Endothelial cell of umbilical vein (primary cell): Measurements from ENCODE around the gene LGR4. TPM values are rescaled to one million over a fixed set of nuclear protein-coding genes. Genes with fewer than 3 reads are reported as not detected.

Experiments used
- BruUV-seq: library from RNA; stranded (reverse); fragments of 400-500 nt; replicated peaks from 2 replicates; lab custom pipeline; 2021; lab: Mats Ljungman, UMichigan
- CTCF ChIA-PET: fragments of 300-600, 350-600 bp; sonication (Branson Sonifier 250); formaldehyde crosslinking; loops from one replicate; lab custom pipeline; 2021; ENCODE audit warnings: antibody characterized with exemption, inconsistent platforms; lab: Charles Lee
- POLR2A ChIA-PET: fragments of 300-600, 350-600 bp; sonication (Branson Sonifier 250); formaldehyde crosslinking; loops from one replicate; lab custom pipeline; 2021; ENCODE audit warnings: antibody characterized with exemption, inconsistent platforms; lab: Charles Lee
- DNase-seq: peaks from one replicate; pipeline ENCODE4 v3.0.0-alpha.2; 2011; ENCODE audit warnings: low read depth, low spot score
- FAIRE-seq: peaks from 2 replicates; lab custom pipeline; 2011; peaks lifted over from hg19 to GRCh38; lab: Jason Lieb, UNC
- H2AFZ ChIP-seq: 2 replicates; pipeline ENCODE4 v1.6.0; 2012; ENCODE audit warnings: low read depth, low read length, control low read depth, inconsistent platforms
- H3K27ac ChIP-seq: 2 replicates; pipeline ENCODE4 v1.5.1; 2011; ENCODE audit warnings: low read depth, mild to moderate bottlenecking, control low read depth, low read length, moderate library complexity; ENCODE audit not compliant: insufficient read depth
- H3K27me3 ChIP-seq, 2 experiments: 2 replicates each; pipeline versions ENCODE4 v1.6.0 to v1.6.1; 2011; ENCODE audit warnings: low read length in 2 of 2, mixed read lengths in 1 of 2; ENCODE audit not compliant: control insufficient read depth in 2 of 2, insufficient read depth in 2 of 2
- H3K36me3 ChIP-seq, 2 experiments: 2 replicates in 1 of 2; 3 replicates in 1 of 2; pipeline ENCODE4 v1.5.1; 2011; ENCODE audit warnings: low read length in 2 of 2, mild to moderate bottlenecking in 1 of 2, moderate library complexity in 1 of 2; ENCODE audit not compliant: control insufficient read depth in 2 of 2, insufficient read depth in 2 of 2; ENCODE audit errors: extremely low read depth in 1 of 2
- H3K4me1 ChIP-seq: 3 replicates; pipeline ENCODE4 v1.5.1; 2011; ENCODE audit warnings: mild to moderate bottlenecking, low read length; ENCODE audit not compliant: control insufficient read depth, insufficient read depth; ENCODE audit errors: extremely low read depth
- H3K4me2 ChIP-seq: 2 replicates; pipeline ENCODE4 v1.6.1; 2011; ENCODE audit warnings: low read length, control low read depth, mixed read lengths; ENCODE audit not compliant: insufficient read depth
- H3K4me3 ChIP-seq, 3 experiments: fragments of 200-600 bp in 1 of 3; sonication (generic), shearing (Covaris generic) in 1 of 3; replicated peaks in 1 of 3; 2 replicates each; pipeline ENCODE4 v1.5.1; 2011 to 2016; ENCODE audit warnings: control low read depth in 3 of 3, low read length in 3 of 3, mild to moderate bottlenecking in 2 of 3, inconsistent platforms in 1 of 3, low read depth in 1 of 3, moderate library complexity in 1 of 3; ENCODE audit not compliant: insufficient read depth in 1 of 3
- H3K79me2 ChIP-seq: 2 replicates; pipeline ENCODE4 v1.6.0; 2012; ENCODE audit warnings: low read length, inconsistent platforms; ENCODE audit not compliant: control insufficient read depth, insufficient read depth
- H3K9ac ChIP-seq: replicated peaks from 2 replicates; pipeline ENCODE3; 2011; ENCODE audit warnings: low read length, control low read depth; ENCODE audit not compliant: insufficient read depth; ENCODE audit errors: extremely low read depth
- H3K9me1 ChIP-seq: replicated peaks from 3 replicates; pipeline ENCODE4 v1.6.0; 2011; ENCODE audit warnings: mild to moderate bottlenecking, low read length; ENCODE audit not compliant: control insufficient read depth, insufficient read depth; ENCODE audit errors: extremely low read depth
- H3K9me3 ChIP-seq: replicated peaks from 2 replicates; pipeline ENCODE4 v1.5.1; 2012; ENCODE audit warnings: low read length, inconsistent platforms; ENCODE audit not compliant: control insufficient read depth, insufficient read depth
- H4K20me1 ChIP-seq: replicated peaks from 2 replicates; pipeline ENCODE3; 2011; ENCODE audit warnings: mild to moderate bottlenecking, low read length; ENCODE audit not compliant: control insufficient read depth, insufficient read depth; ENCODE audit errors: extremely low read depth
- FOS ChIP-seq: IDR thresholded peaks from 2 replicates; pipeline ENCODE4 v1.6.1; 2011; ENCODE audit warnings: mild to moderate bottlenecking, low read length, moderate library complexity, borderline replicate concordance; ENCODE audit not compliant: insufficient read depth
- JUN ChIP-seq: IDR thresholded peaks from 2 replicates; pipeline ENCODE4 v1.6.1; 2011; ENCODE audit warnings: borderline replicate concordance, low read depth; ENCODE audit not compliant: insufficient read length, insufficient read depth
- POLR2AphosphoS5 ChIP-seq: IDR thresholded peaks from 2 replicates; pipeline ENCODE4 v1.6.1; 2012; ENCODE audit warnings: low read depth, mild to moderate bottlenecking, control low read depth, low read length, moderate library complexity; ENCODE audit not compliant: insufficient read depth
- dilution Hi-C: fragments of 300-500 bp; cut with MboI; formaldehyde crosslinking; loops from one replicate; pipeline ENCODE4 v1.15.0; 2019; ENCODE audit warnings: low sequenced_read_pairs; ENCODE audit not compliant: extremely low pct_ligation_motif_present
- intact Hi-C: fragments of 100-400 bp; cut with micrococcal nuclease; formaldehyde crosslinking; loops from one replicate; pipeline ENCODE4 v1.10.0; 2022
- polyA plus RNA-seq, 4 experiments: library from polyadenylated mRNA; depleted of rRNA in 3 of 4; stranded (reverse) in 3 of 4; unstranded in 1 of 4; fragments of >200 nt; gene quantifications; 2 replicates each; pipeline versions ENCODE4 v1.2.1 to v1.2.3, GENCODE V29; 2011 to 2012; ENCODE audit warnings: missing spikeins in 1 of 4
- total RNA-seq: library from RNA; stranded (reverse); gene quantifications from 2 replicates; pipeline ENCODE4 v1.2.3, GENCODE V29; 2021
- TF ChIP-seq, protein P1 (sequence below), 2 donors: IDR thresholded peaks; 1 replicate in 1 of 2; 2 replicates in 1 of 2; pipeline ENCODE4 v1.5.1; 2011; ENCODE audit warnings: low read length in 2 of 2, mild to moderate bottlenecking in 2 of 2, moderate library complexity in 2 of 2, control low read depth in 1 of 2, inconsistent platforms in 1 of 2, low read depth in 1 of 2; ENCODE audit not compliant: insufficient read depth in 1 of 2; ENCODE audit errors: extremely low read depth in 1 of 2

Gene LGR4
- total and polyA plus RNA-seq, 2 donors (not counting 3 experiments of a cell fraction or from before 2014, with no cell fraction given), result 1.3 to 3.1 TPM

DNA sequence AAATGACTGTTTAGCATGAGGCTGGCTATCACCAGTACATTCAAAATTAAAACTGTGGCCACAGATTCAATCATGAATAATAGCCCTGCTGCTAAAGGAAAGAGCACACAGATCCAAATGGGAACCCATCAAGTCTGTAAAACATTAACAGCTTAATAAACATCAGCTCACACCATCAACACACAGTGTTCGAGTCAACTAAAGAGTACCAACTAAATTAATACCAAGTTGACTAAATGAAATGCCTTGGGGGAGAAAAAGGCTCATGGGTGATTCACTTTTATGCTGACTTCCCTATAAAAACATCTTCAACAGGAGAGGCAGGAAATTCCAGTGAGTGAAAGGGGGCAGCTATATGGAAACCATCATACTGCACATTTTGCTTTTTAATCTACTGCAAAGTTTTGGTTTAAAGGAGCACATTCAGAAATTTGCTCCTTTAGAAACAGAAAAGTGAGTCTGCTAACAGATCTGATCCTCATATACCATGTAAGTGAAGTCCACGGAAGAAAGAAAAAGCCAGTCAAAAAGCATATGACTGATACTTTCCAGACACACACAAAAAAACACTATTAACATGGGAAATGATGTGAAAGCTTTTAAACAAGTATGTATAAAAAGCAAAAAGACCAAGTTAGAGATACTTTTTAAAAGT lies 16.3 kb downstream of the LGR4 start:
- TF ChIP-seq POLR2AphosphoS5 (peak; percentile 25), JUN (no peak), FOS (peak; percentile 69)
- TF ChIP-seq, protein P1, sequence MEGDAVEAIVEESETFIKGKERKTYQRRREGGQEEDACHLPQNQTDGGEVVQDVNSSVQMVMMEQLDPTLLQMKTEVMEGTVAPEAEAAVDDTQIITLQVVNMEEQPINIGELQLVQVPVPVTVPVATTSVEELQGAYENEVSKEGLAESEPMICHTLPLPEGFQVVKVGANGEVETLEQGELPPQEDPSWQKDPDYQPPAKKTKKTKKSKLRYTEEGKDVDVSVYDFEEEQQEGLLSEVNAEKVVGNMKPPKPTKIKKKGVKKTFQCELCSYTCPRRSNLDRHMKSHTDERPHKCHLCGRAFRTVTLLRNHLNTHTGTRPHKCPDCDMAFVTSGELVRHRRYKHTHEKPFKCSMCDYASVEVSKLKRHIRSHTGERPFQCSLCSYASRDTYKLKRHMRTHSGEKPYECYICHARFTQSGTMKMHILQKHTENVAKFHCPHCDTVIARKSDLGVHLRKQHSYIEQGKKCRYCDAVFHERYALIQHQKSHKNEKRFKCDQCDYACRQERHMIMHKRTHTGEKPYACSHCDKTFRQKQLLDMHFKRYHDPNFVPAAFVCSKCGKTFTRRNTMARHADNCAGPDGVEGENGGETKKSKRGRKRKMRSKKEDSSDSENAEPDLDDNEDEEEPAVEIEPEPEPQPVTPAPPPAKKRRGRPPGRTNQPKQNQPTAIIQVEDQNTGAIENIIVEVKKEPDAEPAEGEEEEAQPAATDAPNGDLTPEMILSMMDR (IDR thresholded peaks at IDR 0.05; ENCODE audit: extremely low read depth in 1 of 2, insufficient read depth in 1 of 2, low read depth in 1 of 2, low read length in 2 of 2), result no peak
- dilution Hi-C loops (no loop called here), intact Hi-C loops (loop anchor here (2.0 kb wide), 1 partner anchor 67 kb away; no protein-coding TSS in a partner anchor)
- Histone ChIP-seq H3K9ac (no peak overlapping the region), H3K79me2 (no peaks in the 10 kb centered on the region), H3K9me3 (no peaks in the 10 kb centered on the region), H3K9me1 (no peaks in the 10 kb centered on the region), H3K4me3 (peak overlapping the region in 1 of 3 experiments; percentile 31), H3K27me3 (no peaks in the 10 kb centered on the region), H3K36me3 (no peaks in the 10 kb centered on the region), H3K27ac (peak overlapping the region; percentile 8), H3K4me1 (peaks cover 14% of the 10 kb centered on the region), H2AFZ (peak overlapping the region; percentile 86), H3K4me2 (peak overlapping the region; percentile 89), H4K20me1 (no peaks in the 10 kb centered on the region)
- ChIA-PET POLR2A (no interaction called here), CTCF (interaction anchor here (0.9 to 2.5 kb wide), 7 partner anchors 7 to 160 kb away, joined by 3 to 17 read pairs (median 3); partner anchors contain the start of gene LGR4)
- DNase-seq, result peak; percentile 68
- BruUV-seq, result no TSS peak
- peak; percentile 88 for FAIRE-seq
